ENCODE data around the gene SETD7.

- TF ChIP-seq POLR2A (IDR thresholded peaks at IDR 0.05; ENCODE audit: low read depth, low read length) (no peak; the same call in 1 of the 2 replicates), POLR2AphosphoS5 (IDR thresholded peaks at IDR 0.05; ENCODE audit: low read depth, low read length) (no peak)
Observed at GRCh38 chr4:139454111-139455045, 101.6 kb downstream of the SETD7 start, which contains the start of gene RAB33B.
